Measurements from ENCODE around the gene CATSPER2.
"Not testable (repeated sequence)": the region's sequence is repeated elsewhere in the genome, so short reads cannot be mapped to it uniquely, and the experiment has no call there.

Gene CATSPER2

GRCh38 chr15:43592841-43593240 lies 55.8 kb downstream of the CATSPER2 start:
- DNase-seq = not testable (repeated sequence)

GRCh38 chr15:43589778-43590466 lies 58.7 kb downstream of the CATSPER2 start, which contains the start of gene PPIP5K1:
Gene PPIP5K1, minus strand, starts transcription at chr15:43590208. Its CDS starts 5,704 bp downstream, at chr15:43584504.
- DNase-seq = not testable (repeated sequence)
